Liver (tissue), 9 donors: ENCODE results near the gene MLLT3. TPM values are rescaled to one million over a fixed set of nuclear protein-coding genes. Genes with fewer than 3 reads are reported as not detected.

ENCODE experiments used
- DNase-seq: peaks from one replicate; pipeline ENCODE4 v3.0.0-alpha.2; 2017; ENCODE audit warnings: low spot score
- H3K27ac ChIP-seq, 2 donors: one replicate each; pipeline ENCODE4 v1.7.0; 2013; ENCODE audit warnings: inconsistent platforms in 2 of 2, low read length in 2 of 2, control low read depth in 1 of 2, low read depth in 1 of 2, mild to moderate bottlenecking in 1 of 2
- H3K27me3 ChIP-seq, 4 donors: one replicate each; pipeline versions ENCODE4 v1.6.1 to v1.7.0; 2013; ENCODE audit warnings: low read length in 3 of 4, inconsistent platforms in 1 of 4, mild to moderate bottlenecking in 1 of 4, moderate library complexity in 1 of 4; ENCODE audit not compliant: control insufficient read depth in 4 of 4, insufficient read depth in 4 of 4
- H3K36me3 ChIP-seq, 4 donors: one replicate each; pipeline versions ENCODE4 v1.6.1 to v1.7.0; 2013; ENCODE audit warnings: low read length in 3 of 4, mild to moderate bottlenecking in 3 of 4, low read depth in 1 of 4, moderate library complexity in 1 of 4; ENCODE audit not compliant: control insufficient read depth in 4 of 4, insufficient read depth in 3 of 4
- H3K4me1 ChIP-seq, 4 donors: one replicate each; pipeline versions ENCODE4 v1.6.1 to v1.7.0; 2013; ENCODE audit warnings: low read length in 3 of 4, mild to moderate bottlenecking in 3 of 4, moderate library complexity in 1 of 4; ENCODE audit not compliant: control insufficient read depth in 4 of 4, insufficient read depth in 4 of 4
- H3K4me3 ChIP-seq, 3 donors: one replicate each; pipeline versions ENCODE4 v1.6.1 to v1.7.0; 2013; ENCODE audit warnings: low read length in 3 of 3, control low read depth in 1 of 3, low read depth in 1 of 3, mild to moderate bottlenecking in 1 of 3
- H3K9ac ChIP-seq, 2 donors: one replicate each; pipeline ENCODE4 v1.7.0; 2013; ENCODE audit warnings: low read length in 2 of 2, mild to moderate bottlenecking in 2 of 2, moderate library complexity in 2 of 2, control low read depth in 1 of 2, low read depth in 1 of 2
- H3K9me3 ChIP-seq, 4 donors: one replicate each; pipeline versions ENCODE4 v1.6.1 to v1.7.0; 2013; ENCODE audit warnings: low read length in 3 of 4; ENCODE audit not compliant: control insufficient read depth in 4 of 4
- EGR1 ChIP-seq, 2 donors: IDR thresholded peaks; 2 replicates each; pipeline ENCODE4 v1.6.1; 2016 to 2018; ENCODE audit warnings: antibody characterized with exemption in 2 of 2, low read depth in 2 of 2
- FOXA1 ChIP-seq: IDR thresholded peaks from 2 replicates; pipeline ENCODE4 v1.6.1; 2016; ENCODE audit warnings: antibody characterized with exemption
- FOXA2 ChIP-seq: IDR thresholded peaks from 2 replicates; pipeline ENCODE4 v1.6.1; 2016; ENCODE audit warnings: antibody characterized with exemption
- GABPA ChIP-seq, 2 donors: IDR thresholded peaks in 1 of 2; conservative IDR thresholded peaks in 1 of 2; 2 replicates each; pipeline ENCODE4 v1.6.1; 2016; ENCODE audit warnings: antibody characterized with exemption in 2 of 2, mild to moderate bottlenecking in 1 of 2, moderate library complexity in 1 of 2
- HNF4A ChIP-seq, 2 donors: conservative IDR thresholded peaks; 2 replicates each; pipeline ENCODE4 v1.6.1; 2016; ENCODE audit warnings: antibody characterized with exemption in 2 of 2, mild to moderate bottlenecking in 2 of 2
- HNF4G ChIP-seq: IDR thresholded peaks from 2 replicates; pipeline ENCODE4 v1.6.1; 2016; ENCODE audit warnings: antibody characterized with exemption
- JUND ChIP-seq, 2 donors: IDR thresholded peaks; 2 replicates each; pipeline ENCODE4 v1.6.1; 2016; ENCODE audit warnings: antibody characterized with exemption in 2 of 2
- RXRA ChIP-seq, 2 donors: IDR thresholded peaks; 2 replicates each; pipeline ENCODE4 v1.6.1; 2017 to 2018; ENCODE audit warnings: antibody characterized with exemption in 2 of 2, mild to moderate bottlenecking in 1 of 2
- SP1 ChIP-seq: IDR thresholded peaks from 2 replicates; pipeline ENCODE4 v1.6.1; 2018; ENCODE audit warnings: antibody characterized with exemption, mild to moderate bottlenecking
- TAF1 ChIP-seq: conservative IDR thresholded peaks from 2 replicates; pipeline ENCODE4 v1.6.1; 2016; ENCODE audit warnings: antibody characterized with exemption, mild to moderate bottlenecking
- YY1 ChIP-seq: IDR thresholded peaks from 2 replicates; pipeline ENCODE4 v1.6.1; 2016; ENCODE audit warnings: antibody characterized with exemption, mild to moderate bottlenecking
- WGBS: extraction: QIAGEN DNeasy Blood & Tissue Kit; methylation state at CpG from one replicate; pipeline ENCODE4 v1.1.7; 2013; 5-methylcytosine and 5-hydroxymethylcytosine counted together
- polyA plus RNA-seq, 2 donors: library from polyadenylated mRNA; stranded (reverse) in 1 of 2; unstranded in 1 of 2; fragments of 200-250 nt in 1 of 2; fragments of >200 nt in 1 of 2; fragmentation: Nextera tagmentation in 1 of 2; extraction: Ambion mirVana in 1 of 2; gene quantifications; one replicate each; pipeline versions ENCODE4 v1.2.1 to v1.2.3, GENCODE V29; 2013 to 2015
- total RNA-seq, 2 donors: library from RNA; depleted of rRNA; stranded (reverse); fragments of >200 nt; gene quantifications; one replicate each; pipeline ENCODE4 v1.2.3, GENCODE V29; 2014
- TF ChIP-seq, protein P1 (sequence below): IDR thresholded peaks from 2 replicates; pipeline ENCODE4 v1.6.1; 2016; ENCODE audit warnings: antibody characterized with exemption
- TF ChIP-seq, protein P2 (sequence below): IDR thresholded peaks from 2 replicates; pipeline ENCODE4 v1.6.1; 2016; ENCODE audit warnings: antibody characterized with exemption, mild to moderate bottlenecking
- TF ChIP-seq, protein P3 (sequence below): fragments of 150-350 bp; IDR thresholded peaks from 2 replicates; pipeline ENCODE4 v1.5.1; 2017; ENCODE audit warnings: improper control_type of control experiment, low read depth, low read length; ENCODE audit not compliant: missing input control
- TF ChIP-seq, protein P4 (sequence below): IDR thresholded peaks from 2 replicates; pipeline ENCODE4 v1.6.1; 2016; ENCODE audit warnings: antibody characterized with exemption
- donor health status: healthy.
- donor health status: healthy.
- donor health status: healthy.
- donor health status: healthy.
- donor health status: healthy.

Gene MLLT3
- total and polyA plus RNA-seq, 4 donors = 0.79 to 25.5 (median 1.3) TPM

DNA sequence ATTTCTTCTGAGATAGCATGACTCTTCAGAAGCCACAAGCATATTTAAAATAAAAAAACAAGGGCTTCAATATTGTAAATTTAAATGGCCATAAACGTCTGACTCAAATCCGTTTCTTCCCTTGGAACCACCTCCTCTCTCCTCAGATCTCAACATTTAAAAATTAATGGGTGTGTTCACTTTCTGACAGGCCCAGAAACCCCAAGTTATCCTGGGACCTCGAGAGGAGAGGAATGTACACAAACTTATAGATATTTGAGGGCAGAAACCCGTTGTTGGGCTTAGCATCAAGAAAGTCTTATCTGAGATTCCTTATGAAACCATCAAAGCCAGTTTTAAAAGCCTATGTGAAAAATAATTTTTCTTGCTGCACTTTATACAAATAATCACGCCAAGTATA, 29.2 kb downstream of the MLLT3 start (continued):
- TF ChIP-seq, protein P1, sequence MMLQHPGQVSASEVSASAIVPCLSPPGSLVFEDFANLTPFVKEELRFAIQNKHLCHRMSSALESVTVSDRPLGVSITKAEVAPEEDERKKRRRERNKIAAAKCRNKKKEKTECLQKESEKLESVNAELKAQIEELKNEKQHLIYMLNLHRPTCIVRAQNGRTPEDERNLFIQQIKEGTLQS = no peak

DNA sequence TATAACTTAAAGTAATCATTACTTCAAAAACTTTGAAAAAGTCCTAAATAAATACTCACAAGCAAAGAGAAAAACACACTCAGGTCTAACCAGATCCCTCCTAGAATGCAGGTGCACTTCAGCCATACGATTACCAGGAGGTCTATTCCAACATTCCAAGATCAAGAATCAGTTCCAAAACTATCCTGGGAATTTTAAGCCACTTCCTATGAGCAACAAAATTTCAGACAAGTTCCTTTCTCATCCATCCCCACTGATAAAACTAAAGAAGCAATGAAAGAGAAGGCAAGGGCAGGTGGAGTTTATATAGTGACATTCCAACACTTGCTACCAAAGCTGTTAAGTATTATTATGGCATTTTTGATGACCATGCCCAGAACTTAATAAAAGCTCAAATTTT, 29.6 kb downstream of the MLLT3 start:
- no peaks in the 10 kb centered on the region for H3K27me3 ChIP-seq
- no peak overlapping the region for H3K9ac ChIP-seq
- H3K4me1 ChIP-seq = no peaks in the 10 kb centered on the region
- TF ChIP-seq, protein P1 = no peak
- H3K4me3 ChIP-seq = no peak overlapping the region
- no peak for DNase-seq
- WGBS = 90% methylated on average over 1 of the region's 1 CpG
- no peaks in the 10 kb centered on the region for H3K36me3 ChIP-seq
- H3K9me3 ChIP-seq = no peaks in the 10 kb centered on the region
- H3K27ac ChIP-seq = no peak overlapping the region

DNA sequence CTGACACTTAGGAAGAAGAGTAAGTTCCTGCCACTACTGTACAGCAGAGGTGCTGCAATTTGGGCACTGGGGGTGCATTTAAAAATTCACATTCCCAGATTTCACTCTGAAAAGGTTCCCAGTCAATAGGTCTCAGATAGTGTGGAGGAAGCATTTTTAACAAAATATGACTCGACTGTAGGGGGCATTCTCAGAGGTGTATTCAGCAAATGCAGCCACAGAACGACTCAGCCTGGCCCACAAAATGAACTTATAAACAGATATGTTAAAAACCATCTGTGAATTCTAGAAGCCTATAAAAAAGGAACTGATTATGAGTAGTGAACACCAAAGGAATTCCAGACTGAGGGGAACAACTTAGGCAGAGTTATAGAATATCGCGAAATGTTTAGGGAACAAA, 31.1 kb downstream of the MLLT3 start:
- Histone ChIP-seq H3K9ac (no peak overlapping the region), H3K27me3 (no peaks in the 10 kb centered on the region), H3K27ac (no peak overlapping the region), H3K36me3 (no peaks in the 10 kb centered on the region), H3K9me3 (no peaks in the 10 kb centered on the region), H3K4me1 (no peaks in the 10 kb centered on the region), H3K4me3 (no peak overlapping the region)
- WGBS = 85% methylated on average over 4 of the region's 4 CpGs
- no peak for TF ChIP-seq GABPA (IDR thresholded peaks at IDR 0.05 in 1 of 2, conservative IDR thresholded peaks at IDR 0.05 in 1 of 2)
- no peak for TF ChIP-seq FOXA1
- TF ChIP-seq, protein P2, sequence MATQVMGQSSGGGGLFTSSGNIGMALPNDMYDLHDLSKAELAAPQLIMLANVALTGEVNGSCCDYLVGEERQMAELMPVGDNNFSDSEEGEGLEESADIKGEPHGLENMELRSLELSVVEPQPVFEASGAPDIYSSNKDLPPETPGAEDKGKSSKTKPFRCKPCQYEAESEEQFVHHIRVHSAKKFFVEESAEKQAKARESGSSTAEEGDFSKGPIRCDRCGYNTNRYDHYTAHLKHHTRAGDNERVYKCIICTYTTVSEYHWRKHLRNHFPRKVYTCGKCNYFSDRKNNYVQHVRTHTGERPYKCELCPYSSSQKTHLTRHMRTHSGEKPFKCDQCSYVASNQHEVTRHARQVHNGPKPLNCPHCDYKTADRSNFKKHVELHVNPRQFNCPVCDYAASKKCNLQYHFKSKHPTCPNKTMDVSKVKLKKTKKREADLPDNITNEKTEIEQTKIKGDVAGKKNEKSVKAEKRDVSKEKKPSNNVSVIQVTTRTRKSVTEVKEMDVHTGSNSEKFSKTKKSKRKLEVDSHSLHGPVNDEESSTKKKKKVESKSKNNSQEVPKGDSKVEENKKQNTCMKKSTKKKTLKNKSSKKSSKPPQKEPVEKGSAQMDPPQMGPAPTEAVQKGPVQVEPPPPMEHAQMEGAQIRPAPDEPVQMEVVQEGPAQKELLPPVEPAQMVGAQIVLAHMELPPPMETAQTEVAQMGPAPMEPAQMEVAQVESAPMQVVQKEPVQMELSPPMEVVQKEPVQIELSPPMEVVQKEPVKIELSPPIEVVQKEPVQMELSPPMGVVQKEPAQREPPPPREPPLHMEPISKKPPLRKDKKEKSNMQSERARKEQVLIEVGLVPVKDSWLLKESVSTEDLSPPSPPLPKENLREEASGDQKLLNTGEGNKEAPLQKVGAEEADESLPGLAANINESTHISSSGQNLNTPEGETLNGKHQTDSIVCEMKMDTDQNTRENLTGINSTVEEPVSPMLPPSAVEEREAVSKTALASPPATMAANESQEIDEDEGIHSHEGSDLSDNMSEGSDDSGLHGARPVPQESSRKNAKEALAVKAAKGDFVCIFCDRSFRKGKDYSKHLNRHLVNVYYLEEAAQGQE = no peak
- no peak for TF ChIP-seq FOXA2
- no peak for TF ChIP-seq HNF4G
- TF ChIP-seq, protein P3, sequence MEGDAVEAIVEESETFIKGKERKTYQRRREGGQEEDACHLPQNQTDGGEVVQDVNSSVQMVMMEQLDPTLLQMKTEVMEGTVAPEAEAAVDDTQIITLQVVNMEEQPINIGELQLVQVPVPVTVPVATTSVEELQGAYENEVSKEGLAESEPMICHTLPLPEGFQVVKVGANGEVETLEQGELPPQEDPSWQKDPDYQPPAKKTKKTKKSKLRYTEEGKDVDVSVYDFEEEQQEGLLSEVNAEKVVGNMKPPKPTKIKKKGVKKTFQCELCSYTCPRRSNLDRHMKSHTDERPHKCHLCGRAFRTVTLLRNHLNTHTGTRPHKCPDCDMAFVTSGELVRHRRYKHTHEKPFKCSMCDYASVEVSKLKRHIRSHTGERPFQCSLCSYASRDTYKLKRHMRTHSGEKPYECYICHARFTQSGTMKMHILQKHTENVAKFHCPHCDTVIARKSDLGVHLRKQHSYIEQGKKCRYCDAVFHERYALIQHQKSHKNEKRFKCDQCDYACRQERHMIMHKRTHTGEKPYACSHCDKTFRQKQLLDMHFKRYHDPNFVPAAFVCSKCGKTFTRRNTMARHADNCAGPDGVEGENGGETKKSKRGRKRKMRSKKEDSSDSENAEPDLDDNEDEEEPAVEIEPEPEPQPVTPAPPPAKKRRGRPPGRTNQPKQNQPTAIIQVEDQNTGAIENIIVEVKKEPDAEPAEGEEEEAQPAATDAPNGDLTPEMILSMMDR = no peak
- DNase-seq = no peak

DNA sequence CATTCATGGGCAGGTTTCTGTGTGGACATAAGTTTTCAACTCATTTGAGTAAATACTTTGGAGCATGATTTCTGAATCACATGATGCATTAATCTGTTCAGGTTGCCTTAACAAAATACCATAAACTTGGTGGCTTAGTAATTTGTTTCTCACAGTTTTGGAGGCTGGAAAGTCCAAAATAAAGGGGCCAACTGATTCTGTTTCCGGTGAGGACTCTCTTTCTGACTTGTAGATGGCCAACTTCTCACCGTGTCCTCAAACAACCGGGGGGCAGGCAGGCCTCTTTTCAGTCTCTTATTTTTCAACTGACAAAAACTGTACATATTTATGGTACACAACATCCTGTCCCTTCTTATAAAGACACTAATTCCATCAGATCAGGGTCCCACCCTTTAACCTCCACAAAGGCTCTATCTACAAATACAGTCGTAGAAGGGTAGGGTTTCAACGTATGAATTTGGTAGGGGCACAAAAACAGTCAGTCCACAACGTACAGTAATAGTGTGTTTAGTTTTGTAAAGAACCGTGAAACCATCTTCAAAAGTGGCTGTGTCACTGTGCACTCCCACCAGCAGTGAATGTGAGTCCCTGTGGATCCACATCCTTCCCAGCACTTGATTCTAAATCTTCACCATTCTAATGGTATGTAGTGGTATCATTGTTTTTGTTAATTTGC, 37.2 kb downstream of the MLLT3 start:
- Histone ChIP-seq H3K9me3 (no peaks in the 10 kb centered on the region), H3K4me3 (no peak overlapping the region), H3K27ac (no peak overlapping the region), H3K9ac (no peak overlapping the region), H3K27me3 (no peaks in the 10 kb centered on the region), H3K4me1 (no peaks in the 10 kb centered on the region), H3K36me3 (no peaks in the 10 kb centered on the region)
- 77% methylated on average over 7 of the region's 7 CpGs for WGBS
- DNase-seq = no peak
- TF ChIP-seq TAF1 = no peak
- TF ChIP-seq, protein P3 = no peak
- TF ChIP-seq JUND (IDR thresholded peaks at IDR 0.05) = no peak
- no peak for TF ChIP-seq HNF4A (conservative IDR thresholded peaks at IDR 0.05)
- TF ChIP-seq RXRA (IDR thresholded peaks at IDR 0.05) = no peak
- TF ChIP-seq SP1 = no peak
- TF ChIP-seq FOXA2 = no peak
- TF ChIP-seq YY1 = no peak
- no peak for TF ChIP-seq EGR1 (IDR thresholded peaks at IDR 0.05; ENCODE audit: low read depth in 2 of 2)
- TF ChIP-seq, protein P4, sequence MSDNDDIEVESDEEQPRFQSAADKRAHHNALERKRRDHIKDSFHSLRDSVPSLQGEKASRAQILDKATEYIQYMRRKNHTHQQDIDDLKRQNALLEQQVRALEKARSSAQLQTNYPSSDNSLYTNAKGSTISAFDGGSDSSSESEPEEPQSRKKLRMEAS = no peak
